Nephron progenitor cell (in vitro differentiated cells): ENCODE measurements around the gene UAP1L1.

Experiments
- DNase-seq: peaks from one replicate; pipeline ENCODE4 v3.0.0; 2021
- H3K27ac Mint-ChIP-seq: 2 replicates; pipeline ENCODE4 v1.8.0; 2021; ENCODE audit warnings: mild to moderate bottlenecking, moderate library complexity, mixed read lengths
- H3K27me3 Mint-ChIP-seq: 2 replicates; pipeline ENCODE4 v1.8.0; 2021; ENCODE audit warnings: mild to moderate bottlenecking, low read depth, mixed read lengths; ENCODE audit not compliant: poor library complexity
- H3K36me3 Mint-ChIP-seq: 2 replicates; pipeline ENCODE4 v1.8.0; 2021; ENCODE audit warnings: low read depth, mixed read lengths
- H3K4me1 Mint-ChIP-seq: 2 replicates; pipeline ENCODE4 v1.8.0; 2021; ENCODE audit warnings: mixed read lengths
- H3K4me3 Mint-ChIP-seq: 2 replicates; pipeline ENCODE4 v1.8.0; 2021; ENCODE audit warnings: mild to moderate bottlenecking, moderate library complexity, mixed read lengths
- H3K9me3 Mint-ChIP-seq: 2 replicates; pipeline ENCODE4 v1.8.0; 2021; ENCODE audit warnings: mild to moderate bottlenecking, moderate library complexity, mixed read lengths
- CTCF ChIP-seq: fragments of 200-600 bp; sonication (generic); IDR thresholded peaks from 2 replicates; pipeline ENCODE4 v1.5.0; 2021; ENCODE audit warnings: antibody characterized with exemption

The UAP1L1 gene

GRCh38 chr9:137071282-137071681 is 6.0 kb upstream of the UAP1L1 start:
- Mint-ChIP-seq H3K4me1 (peaks cover 19% of the 10 kb centered on the region), H3K4me3 (peak overlapping the region; percentile 79), H3K36me3 (no peaks in the 10 kb centered on the region), H3K27me3 (peaks cover 40% of the 10 kb centered on the region), H3K9me3 (no peaks in the 10 kb centered on the region), H3K27ac (no peak overlapping the region)
- no peak for DNase-seq
- TF ChIP-seq CTCF = no peak

DNA sequence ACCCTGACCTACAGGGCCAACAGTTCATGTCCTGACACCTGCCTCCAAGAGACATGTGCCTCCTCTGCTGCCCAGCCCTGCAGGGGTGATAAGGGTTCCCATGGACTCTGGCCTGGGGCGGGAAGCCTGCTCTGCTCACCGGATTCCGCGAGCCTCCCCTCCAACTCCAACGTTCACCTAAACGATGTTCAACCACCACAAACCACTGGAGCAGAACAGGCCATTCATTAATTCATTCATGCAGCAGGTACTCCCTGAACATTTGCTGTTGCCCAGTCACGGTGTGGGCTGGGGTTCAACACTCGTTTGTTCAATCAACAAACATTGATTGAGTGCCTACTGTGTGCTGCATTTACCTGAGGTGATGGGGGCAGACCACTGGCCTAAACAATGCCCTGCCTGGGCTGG is 3.3 kb upstream of the UAP1L1 start:
- TF ChIP-seq CTCF = no peak
- Mint-ChIP-seq H3K4me3 (no peak overlapping the region), H3K36me3 (no peaks in the 10 kb centered on the region), H3K9me3 (no peaks in the 10 kb centered on the region), H3K4me1 (peaks cover 20% of the 10 kb centered on the region), H3K27ac (no peak overlapping the region), H3K27me3 (peaks cover 56% of the 10 kb centered on the region)
- DNase-seq = no peak

DNA sequence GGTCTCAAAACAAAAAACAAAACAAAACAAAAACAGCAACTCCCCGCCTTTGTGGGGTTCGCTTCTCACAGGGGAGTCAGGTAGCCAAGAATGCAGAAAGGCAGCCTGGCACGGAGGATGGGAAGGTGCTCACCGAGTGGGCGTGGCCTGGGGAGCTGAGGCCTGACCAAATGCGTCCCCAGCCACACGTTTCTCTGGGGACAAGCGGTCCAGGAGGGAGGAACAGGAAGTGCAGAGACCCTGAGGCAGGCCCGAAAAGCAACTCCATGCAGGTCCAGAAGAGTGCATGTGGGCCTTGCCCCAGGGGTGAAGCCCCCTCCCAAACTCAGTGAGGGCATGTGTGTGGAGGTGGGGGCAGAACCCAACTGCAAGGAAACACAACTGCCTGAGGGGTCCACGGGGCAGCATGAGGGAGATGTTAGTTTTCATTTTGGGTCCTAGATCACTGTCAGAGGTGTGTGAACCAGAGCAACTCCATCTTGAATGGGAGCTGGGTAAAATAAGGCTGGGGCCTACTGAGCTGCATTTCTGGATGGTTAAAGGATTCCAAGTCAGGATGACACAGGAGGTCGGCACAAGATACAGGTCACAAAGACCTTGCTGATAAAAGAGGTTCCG is 2.6 kb upstream of the UAP1L1 start:
- no peak for TF ChIP-seq CTCF
- no peaks in the 10 kb centered on the region for H3K36me3 Mint-ChIP-seq
- peaks cover 20% of the 10 kb centered on the region for H3K4me1 Mint-ChIP-seq
- peaks cover 64% of the 10 kb centered on the region for H3K27me3 Mint-ChIP-seq
- H3K27ac Mint-ChIP-seq = no peak overlapping the region
- no peaks in the 10 kb centered on the region for H3K9me3 Mint-ChIP-seq
- DNase-seq = no peak
- H3K4me3 Mint-ChIP-seq = no peak overlapping the region

DNA sequence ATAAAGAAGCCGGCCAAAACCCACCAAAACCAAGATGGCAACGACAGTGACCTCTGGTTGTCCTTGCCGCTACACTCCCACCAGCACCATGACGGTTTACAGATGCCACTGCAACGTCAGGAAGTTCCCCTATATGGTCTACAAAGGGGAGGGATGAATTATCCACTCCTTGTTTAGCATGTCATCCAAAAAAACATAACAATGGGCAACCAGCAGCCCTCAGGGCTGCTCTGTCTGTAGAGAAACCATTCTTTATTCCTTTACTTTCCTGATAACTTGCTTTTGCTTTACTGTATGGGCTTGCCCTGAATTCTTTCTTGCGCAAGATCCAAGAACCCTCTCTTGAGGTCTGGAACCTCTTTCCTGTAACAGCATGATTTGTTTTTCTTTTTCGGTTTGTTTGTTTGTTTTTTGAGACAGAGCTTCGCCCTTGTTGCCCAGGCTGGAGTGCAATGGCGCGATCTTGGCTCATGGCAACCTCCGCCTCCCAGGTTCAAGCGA is 2.0 kb upstream of the UAP1L1 start:
- H3K27ac Mint-ChIP-seq = no peak overlapping the region
- no peak overlapping the region for H3K4me3 Mint-ChIP-seq
- TF ChIP-seq CTCF = no peak
- H3K27me3 Mint-ChIP-seq = peaks cover 70% of the 10 kb centered on the region
- H3K4me1 Mint-ChIP-seq = peaks cover 20% of the 10 kb centered on the region
- no peaks in the 10 kb centered on the region for H3K9me3 Mint-ChIP-seq
- no peaks in the 10 kb centered on the region for H3K36me3 Mint-ChIP-seq
- DNase-seq = no peak

- no peaks in the 10 kb centered on the region for H3K36me3 Mint-ChIP-seq
- no peak for TF ChIP-seq CTCF
- DNase-seq = no peak
- peaks cover 10% of the 10 kb centered on the region for H3K4me1 Mint-ChIP-seq
- H3K4me3 Mint-ChIP-seq = peak overlapping the region; percentile 66
- H3K9me3 Mint-ChIP-seq = no peaks in the 10 kb centered on the region
- no peak overlapping the region for H3K27ac Mint-ChIP-seq
- H3K27me3 Mint-ChIP-seq = peaks cover 83% of the 10 kb centered on the region
Observed at GRCh38 chr9:137076636-137077009, 694 bp upstream of the UAP1L1 start.
